GM13976 (cell line): ENCODE data around the gene A3GALT2.

ENCODE experiments used
- DNase-seq: peaks from one replicate; pipeline ENCODE4 v3.0.0; 2012; ENCODE audit warnings: low spot score
- in situ Hi-C: fragments of 300-500 bp; cut with MboI; formaldehyde crosslinking; loops from one replicate; pipeline ENCODE4 v1.12.0; 2022; ENCODE audit warnings: low sequenced_read_pairs, mixed read lengths, inconsistent platforms; ENCODE audit not compliant: unreplicated experiment
- TF ChIP-seq, protein P1 (sequence below): IDR thresholded peaks from 2 replicates; pipeline ENCODE4 v1.5.1; 2012; ENCODE audit warnings: borderline replicate concordance, mild to moderate bottlenecking; ENCODE audit not compliant: insufficient read depth; ENCODE audit errors: extremely low read depth, missing control alignments, control extremely low read depth

A3GALT2 gene

DNA sequence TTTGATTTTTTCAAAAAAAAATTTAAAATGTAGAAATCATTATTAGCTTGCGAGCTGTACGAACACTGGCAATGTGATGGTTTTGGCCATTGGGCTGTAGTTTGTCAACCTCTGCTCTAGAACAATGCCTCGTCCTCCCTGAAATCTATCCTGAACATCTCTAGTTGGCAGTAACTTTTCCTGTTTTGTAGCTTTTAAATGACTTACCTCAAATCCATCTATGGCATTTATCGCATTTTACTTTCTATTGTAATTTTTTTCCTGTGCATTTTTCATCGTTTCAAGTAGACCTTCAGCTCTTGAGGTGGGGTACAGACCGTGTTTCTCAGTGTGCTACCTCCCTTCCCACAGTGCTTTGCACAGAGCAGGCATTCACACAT is 30.4 kb upstream of the A3GALT2 start:
- DNase-seq: no peak
- in situ Hi-C loops: no loop called here
- TF ChIP-seq, protein P1, sequence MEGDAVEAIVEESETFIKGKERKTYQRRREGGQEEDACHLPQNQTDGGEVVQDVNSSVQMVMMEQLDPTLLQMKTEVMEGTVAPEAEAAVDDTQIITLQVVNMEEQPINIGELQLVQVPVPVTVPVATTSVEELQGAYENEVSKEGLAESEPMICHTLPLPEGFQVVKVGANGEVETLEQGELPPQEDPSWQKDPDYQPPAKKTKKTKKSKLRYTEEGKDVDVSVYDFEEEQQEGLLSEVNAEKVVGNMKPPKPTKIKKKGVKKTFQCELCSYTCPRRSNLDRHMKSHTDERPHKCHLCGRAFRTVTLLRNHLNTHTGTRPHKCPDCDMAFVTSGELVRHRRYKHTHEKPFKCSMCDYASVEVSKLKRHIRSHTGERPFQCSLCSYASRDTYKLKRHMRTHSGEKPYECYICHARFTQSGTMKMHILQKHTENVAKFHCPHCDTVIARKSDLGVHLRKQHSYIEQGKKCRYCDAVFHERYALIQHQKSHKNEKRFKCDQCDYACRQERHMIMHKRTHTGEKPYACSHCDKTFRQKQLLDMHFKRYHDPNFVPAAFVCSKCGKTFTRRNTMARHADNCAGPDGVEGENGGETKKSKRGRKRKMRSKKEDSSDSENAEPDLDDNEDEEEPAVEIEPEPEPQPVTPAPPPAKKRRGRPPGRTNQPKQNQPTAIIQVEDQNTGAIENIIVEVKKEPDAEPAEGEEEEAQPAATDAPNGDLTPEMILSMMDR: no peak

DNA sequence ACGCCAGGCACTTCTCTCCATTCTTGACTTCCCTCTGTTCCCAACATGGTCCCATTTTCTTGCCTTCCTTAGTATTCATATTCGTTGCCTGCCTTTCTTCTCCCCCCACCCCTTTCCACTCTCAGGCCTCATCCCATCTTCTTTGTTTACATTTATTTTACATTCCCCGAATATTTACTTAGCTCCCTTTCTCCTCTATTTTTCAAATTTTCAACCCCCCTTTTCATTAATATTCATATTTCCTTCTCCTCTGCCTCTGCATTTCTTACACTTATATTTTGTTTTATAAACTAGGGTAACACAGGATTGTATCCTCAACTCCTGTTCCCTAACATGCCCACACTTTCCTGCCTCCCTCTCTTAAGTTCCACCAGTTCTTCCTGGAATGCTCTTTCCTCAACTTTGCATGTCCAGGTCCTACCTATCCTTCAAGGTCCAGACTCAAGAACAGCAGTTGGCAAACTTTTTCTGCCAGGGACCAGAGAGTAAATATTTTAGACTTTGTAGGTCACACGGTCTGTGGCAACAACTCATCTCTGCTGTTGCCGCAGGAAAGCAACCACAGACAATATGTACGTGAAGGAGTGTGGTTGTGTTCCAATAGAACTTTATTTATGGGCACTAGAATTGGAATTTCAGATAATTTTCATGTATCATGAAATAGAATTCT is 29.8 kb upstream of the A3GALT2 start:
- TF ChIP-seq, protein P1: no peak
- DNase-seq: no peak
- in situ Hi-C loops: no loop called here

DNA sequence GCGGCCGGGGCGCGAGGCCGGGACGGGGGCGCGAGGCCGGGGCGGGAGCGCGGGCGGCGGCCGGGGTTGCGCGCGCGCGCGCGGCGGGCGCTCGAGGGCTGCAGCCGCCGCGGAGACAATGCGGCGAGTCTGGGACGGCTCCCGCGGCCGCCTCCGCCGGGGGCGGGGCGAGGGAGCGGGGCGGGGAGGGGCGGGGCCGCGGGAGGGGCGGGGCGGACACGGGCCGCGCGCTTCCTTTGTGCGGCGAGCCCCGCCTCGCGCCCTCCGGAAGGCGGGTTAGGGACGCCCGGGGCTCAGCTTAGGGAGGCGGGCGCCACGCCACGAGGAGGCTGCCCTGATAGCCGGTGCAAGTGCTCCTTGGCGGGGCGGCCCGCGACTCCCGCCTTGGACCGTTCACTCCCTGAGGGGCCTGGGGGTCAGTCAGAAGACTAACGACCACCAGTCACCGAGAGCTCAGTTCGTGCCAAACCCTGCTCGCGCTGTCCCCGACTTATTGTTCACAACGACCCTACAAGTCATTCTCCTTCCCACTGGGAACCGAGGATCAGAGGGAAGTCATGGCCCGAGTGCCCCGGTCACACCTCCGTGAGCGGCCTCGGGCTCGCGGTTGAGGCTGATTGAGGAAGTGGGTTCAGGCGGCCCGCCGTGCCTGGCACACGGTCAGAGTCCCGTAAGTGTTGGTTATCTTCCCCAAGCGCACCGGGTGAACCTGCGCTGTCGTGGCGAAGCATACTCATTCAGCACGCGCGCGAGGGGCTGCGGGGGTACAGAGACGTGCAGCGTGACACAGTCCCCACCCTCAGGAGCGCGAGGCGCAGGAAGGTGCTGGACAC is 29.1 kb upstream of the A3GALT2 start:
- TF ChIP-seq, protein P1: no peak
- in situ Hi-C loops: no loop called here
- peak; percentile 98 for DNase-seq

DNA sequence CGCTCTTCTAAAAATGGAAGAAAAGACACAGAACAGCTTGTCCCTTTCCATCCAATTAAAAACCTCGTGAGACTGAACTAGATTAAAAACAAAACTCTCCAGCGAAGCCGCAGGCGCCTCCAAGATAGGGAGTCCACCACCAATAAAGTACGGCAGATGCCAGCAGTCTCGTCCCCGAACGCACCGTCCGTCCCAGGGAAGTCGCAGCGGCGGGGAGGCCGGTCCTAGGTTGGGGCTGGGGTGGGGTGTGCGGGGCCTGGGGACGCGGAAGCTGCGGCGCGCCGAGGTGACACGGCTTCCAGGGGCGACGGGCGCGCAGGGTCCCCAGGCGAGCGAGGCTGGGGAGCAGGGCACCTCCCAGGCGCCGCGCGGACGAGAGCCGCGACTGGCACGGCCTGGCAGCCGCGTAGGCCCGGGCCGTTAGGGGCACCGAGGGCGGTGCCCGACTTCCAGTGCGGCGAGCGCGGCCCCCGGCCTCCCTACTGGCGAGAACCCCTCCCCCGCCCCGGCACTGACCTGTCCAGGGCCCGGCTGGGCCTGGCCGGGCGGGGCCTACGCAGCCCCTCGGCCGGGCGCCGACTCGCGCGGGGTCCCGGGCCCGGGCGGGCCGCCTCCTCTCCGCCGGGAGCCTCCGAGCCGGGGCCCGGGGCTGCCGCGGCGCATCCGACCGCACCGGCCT is 28.3 kb upstream of the A3GALT2 start:
- peak; percentile 63 for DNase-seq
- in situ Hi-C loops: no loop called here
- TF ChIP-seq, protein P1: no peak

DNA sequence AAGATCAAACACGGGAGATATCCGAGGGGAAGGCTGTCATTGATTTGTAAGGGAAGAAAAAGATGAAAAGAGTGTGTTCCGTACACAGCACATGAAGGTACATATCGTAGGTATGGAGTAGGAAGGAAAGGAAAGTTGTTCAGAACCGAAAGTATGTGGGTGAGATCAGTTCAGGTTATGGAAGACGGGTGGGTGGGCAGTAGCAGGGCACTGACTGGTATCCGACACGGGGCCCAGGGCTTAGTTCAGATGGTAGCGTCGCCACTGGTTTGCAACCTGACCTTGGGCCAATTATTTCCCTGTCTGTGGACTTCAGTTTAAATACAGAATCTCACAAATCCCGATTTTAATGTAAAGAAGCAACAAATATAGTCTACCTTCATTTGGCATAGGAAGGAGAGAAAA is 27.8 kb upstream of the A3GALT2 start:
- no peak for DNase-seq
- TF ChIP-seq, protein P1: no peak
- in situ Hi-C loops: no loop called here

DNA sequence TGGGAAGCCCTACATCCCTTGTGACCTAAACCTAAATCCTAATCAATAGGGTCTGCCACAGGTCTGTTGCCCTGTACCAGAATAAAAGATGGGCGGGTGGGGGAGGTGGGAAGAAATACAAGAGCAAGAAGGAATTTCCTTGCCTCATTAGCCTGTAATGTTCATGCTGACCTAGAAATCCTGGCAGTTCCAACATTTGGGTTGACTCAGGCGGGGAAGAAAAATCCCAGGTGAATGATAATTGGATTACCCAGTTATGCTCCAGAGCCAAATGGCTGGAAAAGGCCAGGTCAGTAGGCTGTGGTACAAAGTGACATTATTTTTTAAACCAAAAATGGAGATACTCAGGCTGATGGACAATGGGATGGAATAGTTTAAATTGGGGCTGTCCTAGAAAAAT is 27.3 kb upstream of the A3GALT2 start:
- TF ChIP-seq, protein P1: no peak

More for the DNA sequence above, 27.3 kb upstream of the A3GALT2 start:
- DNase-seq: no peak
- in situ Hi-C loops: no loop called here
